Central memory CD8-positive, alpha-beta T cell (primary cell): ENCODE results near the gene DBN1.
"Not testable (repeated sequence)": the region's sequence is repeated elsewhere in the genome, so short reads cannot be mapped to it uniquely, and the experiment has no call there.

Experiments
- ATAC-seq: fragments of 150-1000 bp; cut with Tn5 transposase; replicated peaks from 2 replicates; pipeline ENCODE4 v1.10.0; 2022; ENCODE audit warnings: mild to moderate bottlenecking, moderate FRiP score, moderate number of reproducible peaks; ENCODE audit not compliant: poor library complexity, severe bottlenecking; ENCODE audit errors: extremely low read depth
- DNase-seq, 2 donors: peaks; one replicate each; pipeline ENCODE4 v3.0.0; 2021; ENCODE audit warnings: low spot score in 2 of 2
- H3K27ac Mint-ChIP-seq: one replicate; pipeline ENCODE4 v1.8.0; 2022; ENCODE audit warnings: low read depth, mild to moderate bottlenecking, moderate library complexity, mixed read lengths
- H3K27me3 Mint-ChIP-seq: one replicate; pipeline ENCODE4 v1.8.0; 2022; ENCODE audit warnings: mixed read lengths
- H3K36me3 Mint-ChIP-seq: one replicate; pipeline ENCODE4 v1.8.0; 2022; ENCODE audit warnings: mild to moderate bottlenecking, moderate library complexity, mixed read lengths; ENCODE audit not compliant: insufficient read depth
- H3K4me1 Mint-ChIP-seq: one replicate; pipeline ENCODE4 v1.8.0; 2022; ENCODE audit warnings: mixed read lengths
- H3K4me3 Mint-ChIP-seq: one replicate; pipeline ENCODE4 v1.8.0; 2022; ENCODE audit warnings: mild to moderate bottlenecking, moderate library complexity, mixed read lengths
- H3K9me3 Mint-ChIP-seq: one replicate; pipeline ENCODE4 v1.8.0; 2022; ENCODE audit warnings: mixed read lengths

DBN1 gene

GRCh38 chr5:177425801-177426565 is 47.5 kb downstream of the DBN1 start:
- no peaks in the 10 kb centered on the region for H3K27me3 Mint-ChIP-seq
- H3K27ac Mint-ChIP-seq, result peak overlapping the region; percentile 93
- H3K4me1 Mint-ChIP-seq, result peaks cover 48% of the 10 kb centered on the region
- peak overlapping the region; percentile 80 for H3K4me3 Mint-ChIP-seq
- no peaks in the 10 kb centered on the region for H3K9me3 Mint-ChIP-seq
- ATAC-seq (peak; percentile 85), DNase-seq (peak; percentile 94 to 100)
- H3K36me3 Mint-ChIP-seq, result peaks cover 30% of the 10 kb centered on the region

DNA sequence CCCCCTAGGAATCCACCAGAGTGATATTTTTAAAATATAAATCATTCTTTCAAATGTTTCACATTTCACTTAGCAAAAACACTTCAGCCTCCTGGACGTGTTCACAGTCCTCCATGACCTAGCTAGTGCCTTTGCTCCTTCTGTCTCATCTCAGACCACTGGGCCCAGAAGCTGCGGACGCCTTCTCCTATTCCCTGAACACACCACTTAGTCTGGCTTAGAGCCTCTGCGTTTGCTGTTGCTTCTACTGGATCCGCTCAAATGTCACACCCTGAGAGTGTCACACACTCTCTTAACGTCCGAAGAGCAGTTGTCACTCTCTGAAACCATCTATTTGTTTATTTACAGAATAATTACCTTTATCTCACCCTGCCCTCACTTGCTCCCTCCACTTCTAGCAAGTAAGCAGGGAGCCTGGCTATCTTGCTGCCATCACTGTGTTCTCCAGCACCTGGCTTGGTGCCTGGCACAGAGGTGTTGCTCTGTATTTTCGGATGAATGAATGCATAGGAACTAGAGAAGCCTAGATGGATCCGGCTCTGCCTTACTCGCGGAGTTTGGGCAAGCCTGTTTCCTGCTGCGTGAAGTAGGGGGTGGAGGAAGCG is 48.1 kb downstream of the DBN1 start:
- H3K4me1 Mint-ChIP-seq, result peaks cover 41% of the 10 kb centered on the region
- peaks cover 23% of the 10 kb centered on the region for H3K36me3 Mint-ChIP-seq
- DNase-seq, result no peak
- H3K9me3 Mint-ChIP-seq, result no peaks in the 10 kb centered on the region
- H3K27me3 Mint-ChIP-seq, result no peaks in the 10 kb centered on the region
- H3K27ac Mint-ChIP-seq, result peak overlapping the region; percentile 93
- peak overlapping the region; percentile 80 for H3K4me3 Mint-ChIP-seq
- peak; percentile 24 for ATAC-seq

- no peaks in the 10 kb centered on the region for H3K27me3 Mint-ChIP-seq
- ATAC-seq, result no peak
- H3K4me3 Mint-ChIP-seq, result no peak overlapping the region
- H3K27ac Mint-ChIP-seq, result no peak overlapping the region
- no peak for DNase-seq
- no peaks in the 10 kb centered on the region for H3K9me3 Mint-ChIP-seq
- peaks cover 11% of the 10 kb centered on the region for H3K36me3 Mint-ChIP-seq
- H3K4me1 Mint-ChIP-seq, result peaks cover 25% of the 10 kb centered on the region
Measured at GRCh38 chr5:177423671-177424070, 49.8 kb downstream of the DBN1 start.

- Mint-ChIP-seq H3K27me3 (no peaks in the 10 kb centered on the region), H3K4me1 (peaks cover 16% of the 10 kb centered on the region), H3K4me3 (no peak overlapping the region), H3K36me3 (peaks cover 6% of the 10 kb centered on the region), H3K9me3 (no peaks in the 10 kb centered on the region), H3K27ac (no peak overlapping the region)
- ATAC-seq (no peak), DNase-seq (no peak)
Measured at GRCh38 chr5:177421062-177421798, 52.2 kb downstream of the DBN1 start.

- not testable (repeated sequence) for DNase-seq, H3K9me3 Mint-ChIP-seq, H3K36me3 Mint-ChIP-seq, H3K27me3 Mint-ChIP-seq, H3K4me3 Mint-ChIP-seq, ATAC-seq, H3K27ac Mint-ChIP-seq
- H3K4me1 Mint-ChIP-seq, result peaks cover 13% of the 10 kb centered on the region
Measured at GRCh38 chr5:177420472-177420871, 53.0 kb downstream of the DBN1 start.

DNA sequence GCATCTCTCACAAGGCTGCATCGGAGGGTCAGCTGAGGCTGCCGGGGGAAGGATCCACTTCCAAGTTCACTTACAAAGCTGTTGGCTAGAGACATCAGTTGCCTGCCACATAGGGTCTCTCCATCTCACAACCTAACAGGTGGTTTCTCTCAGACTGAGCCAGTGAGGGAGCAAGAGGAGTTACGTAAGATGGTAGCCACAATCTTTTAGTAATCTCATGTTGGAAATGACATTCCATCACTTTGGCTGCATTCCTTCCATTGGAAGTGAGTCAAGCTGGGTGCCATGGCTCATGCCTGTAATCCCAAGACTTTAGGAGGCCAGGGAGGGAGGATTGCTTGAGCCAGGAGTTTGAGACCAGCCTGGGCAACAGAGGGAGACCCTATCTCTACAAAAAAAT is 54.4 kb downstream of the DBN1 start:
- Mint-ChIP-seq H3K9me3 (no peaks in the 10 kb centered on the region), H3K27ac (no peak overlapping the region), H3K4me1 (peaks cover 7% of the 10 kb centered on the region), H3K4me3 (no peak overlapping the region), H3K36me3 (peaks cover 2% of the 10 kb centered on the region), H3K27me3 (no peaks in the 10 kb centered on the region)
- no peak for DNase-seq
- no peak for ATAC-seq

- DNase-seq, H3K36me3 Mint-ChIP-seq, H3K27ac Mint-ChIP-seq, H3K27me3 Mint-ChIP-seq, H3K9me3 Mint-ChIP-seq, H3K4me3 Mint-ChIP-seq, ATAC-seq: not testable (repeated sequence)
- H3K4me1 Mint-ChIP-seq, result peaks cover 16% of the 10 kb centered on the region
Measured at GRCh38 chr5:177417081-177417480, 56.4 kb downstream of the DBN1 start.

- Mint-ChIP-seq H3K9me3 (no peaks in the 10 kb centered on the region), H3K4me1 (peaks cover 35% of the 10 kb centered on the region), H3K27me3 (no peaks in the 10 kb centered on the region)
Measured at GRCh38 chr5:177414481-177414880, 59.0 kb downstream of the DBN1 start.

DNA sequence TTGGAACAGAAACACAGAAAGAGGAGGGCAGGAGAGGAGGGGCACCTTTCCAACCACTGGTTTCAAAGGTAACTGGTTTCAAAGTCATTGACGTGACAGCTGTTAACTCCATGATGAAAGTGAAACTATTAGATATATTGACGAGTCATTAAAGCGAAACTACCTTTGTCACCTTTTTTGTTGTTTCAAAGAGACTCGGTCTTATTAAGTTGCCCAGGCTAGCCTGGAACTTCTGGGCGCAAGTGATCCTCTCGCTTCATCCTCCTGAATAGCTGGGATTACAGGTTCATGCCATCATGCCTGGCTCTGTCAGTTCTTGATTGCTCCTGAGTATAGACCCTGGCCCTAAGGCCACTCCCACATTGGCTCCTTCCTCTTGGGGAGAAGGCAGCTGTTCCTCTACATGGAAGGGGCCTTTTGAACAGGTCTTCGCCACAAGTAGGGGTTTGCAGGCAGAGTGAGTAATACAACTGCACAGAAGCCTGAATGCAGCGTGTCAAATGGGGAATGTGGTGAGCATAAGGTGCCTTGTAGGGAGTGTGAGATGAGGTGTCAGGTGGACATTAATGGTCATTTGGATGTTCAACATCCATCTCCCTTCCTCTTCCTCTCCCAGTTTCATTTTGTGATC is 60.7 kb downstream of the DBN1 start:
- DNase-seq (no peak), ATAC-seq (peak; percentile 75)
- Mint-ChIP-seq H3K27ac (peak overlapping the region; percentile 82), H3K4me3 (peak overlapping the region; percentile 76), H3K9me3 (no peaks in the 10 kb centered on the region), H3K4me1 (peaks cover 42% of the 10 kb centered on the region), H3K36me3 (peaks cover 11% of the 10 kb centered on the region), H3K27me3 (no peaks in the 10 kb centered on the region)

More at GRCh38 chr5:177414481-177414880, 59.0 kb downstream of the DBN1 start:
- no peak for DNase-seq
- Mint-ChIP-seq H3K36me3 (peaks cover 11% of the 10 kb centered on the region), H3K27ac (no peak overlapping the region), H3K4me3 (no peak overlapping the region)
- ATAC-seq, result no peak

DNA sequence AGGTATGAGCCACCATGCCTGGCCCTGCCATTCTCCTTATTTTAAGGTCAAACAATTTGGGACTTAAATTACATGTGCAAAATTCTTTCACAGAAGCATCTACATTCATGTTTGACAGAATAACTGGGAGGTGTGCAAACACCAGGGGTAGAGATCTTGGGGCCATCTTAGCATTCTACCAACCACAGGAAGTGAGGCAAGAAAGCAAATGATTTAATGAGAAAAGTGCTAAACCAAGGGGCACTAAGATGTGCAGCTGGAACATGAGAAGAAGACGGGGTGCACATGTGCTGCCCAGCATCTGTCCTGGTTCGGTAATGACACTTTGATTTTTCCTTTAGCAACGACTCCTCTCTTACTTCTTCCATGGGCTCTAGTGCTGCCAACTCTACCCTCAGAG is 62.9 kb downstream of the DBN1 start:
- Mint-ChIP-seq H3K27me3 (no peaks in the 10 kb centered on the region), H3K9me3 (no peaks in the 10 kb centered on the region), H3K4me1 (peaks cover 47% of the 10 kb centered on the region), H3K27ac (peak overlapping the region; percentile 11), H3K36me3 (peaks cover 11% of the 10 kb centered on the region), H3K4me3 (peak overlapping the region; percentile 27)
- DNase-seq (no peak), ATAC-seq (peak; percentile 37)

DNA sequence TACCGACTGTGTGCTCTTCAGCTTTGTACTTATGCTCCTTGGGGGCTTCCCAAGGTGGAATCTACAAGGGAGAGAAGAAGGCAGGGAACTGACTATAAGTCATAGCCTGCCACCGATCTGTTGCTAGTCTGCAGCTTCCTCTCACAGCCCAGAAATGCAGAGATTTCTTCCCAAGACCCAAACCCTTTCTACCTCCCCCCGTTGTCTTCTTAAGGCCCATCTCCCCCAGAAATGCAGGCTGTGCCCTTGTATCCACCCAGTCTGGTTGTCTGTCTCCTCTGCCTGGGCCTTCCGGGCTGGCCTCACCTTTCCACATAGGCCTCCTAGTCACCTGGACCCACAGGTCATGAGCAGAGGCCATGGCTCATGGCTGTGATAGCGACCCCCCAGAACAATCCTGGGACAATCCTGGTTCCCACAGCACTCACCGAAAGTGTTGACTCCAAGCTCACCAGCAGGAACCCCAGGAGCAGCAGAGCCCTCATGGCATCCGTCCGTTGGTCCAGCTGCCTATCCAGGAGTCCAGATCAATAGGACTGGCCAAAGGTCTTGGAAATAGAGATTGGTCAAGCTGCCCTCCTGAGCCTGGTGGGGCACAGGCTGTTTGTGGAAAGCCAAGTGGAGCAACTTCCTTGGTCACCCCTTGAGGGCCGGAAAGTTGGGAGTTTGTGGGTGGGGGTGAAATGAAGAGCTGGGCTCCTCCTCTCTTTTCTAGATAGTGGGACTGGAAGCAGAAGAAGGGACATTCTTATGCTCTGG is 64.2 kb downstream of the DBN1 start, which contains the start of gene F12:
F12 (minus strand) TSS at position 522 of the 759 bp plus-strand sequence; CDS start at position 485, 37 bp downstream.
- no peak for DNase-seq
- Mint-ChIP-seq H3K27me3 (no peaks in the 10 kb centered on the region), H3K27ac (peak within 1 kb of the TSS; percentile 11), H3K9me3 (no peaks in the 10 kb centered on the region), H3K4me1 (peaks cover 53% of the 10 kb centered on the region), H3K36me3 (peaks cover 10% of the 10 kb centered on the region), H3K4me3 (peak within 1 kb of the TSS; percentile 27)
- no peak for ATAC-seq
